HG03025 (cell line): Measurements from ENCODE around the gene TMEM204.

Source experiments
- ATAC-seq: cut with Tn5 transposase; IDR thresholded peaks from one replicate; pipeline ENCODE4 v1.9.1; 2021; ENCODE audit warnings: mild to moderate bottlenecking, moderate library complexity; ENCODE audit not compliant: unreplicated experiment, low FRiP score

Gene TMEM204

GRCh38 chr16:1518626-1519135 lies 14.8 kb upstream of the TMEM204 start:
- ATAC-seq = no peak

- no peak for ATAC-seq
Observed at GRCh38 chr16:1519831-1520230, 13.6 kb upstream of the TMEM204 start.

- no peak for ATAC-seq
Observed at GRCh38 chr16:1520461-1520860, 13.0 kb upstream of the TMEM204 start.

GRCh38 chr16:1523581-1524245 lies 9.8 kb upstream of the TMEM204 start:
- ATAC-seq = no peak

GRCh38 chr16:1524366-1524765 lies 9.1 kb upstream of the TMEM204 start:
- ATAC-seq = no peak

- ATAC-seq = no peak
Observed at GRCh38 chr16:1525871-1526607, 7.4 kb upstream of the TMEM204 start.

GRCh38 chr16:1526608-1527555 lies 6.6 kb upstream of the TMEM204 start:
- no peak for ATAC-seq

GRCh38 chr16:1527836-1528811 lies 5.3 kb upstream of the TMEM204 start:
- no peak for ATAC-seq

GRCh38 chr16:1528921-1529537 lies 4.4 kb upstream of the TMEM204 start:
- ATAC-seq = no peak

GRCh38 chr16:1530349-1530882 lies 3.0 kb upstream of the TMEM204 start:
- ATAC-seq = no peak

GRCh38 chr16:1530883-1531637 lies 2.4 kb upstream of the TMEM204 start:
- ATAC-seq = no peak

- no peak for ATAC-seq
Observed at GRCh38 chr16:1531638-1531910, 1.9 kb upstream of the TMEM204 start.

- no peak for ATAC-seq
Observed at GRCh38 chr16:1532081-1532760, 1.2 kb upstream of the TMEM204 start.

- no peak for ATAC-seq
Observed at GRCh38 chr16:1532771-1533170, 695 bp upstream of the TMEM204 start.

GRCh38 chr16:1534021-1535020 lies 855 bp downstream of the TMEM204 start:
- ATAC-seq = no peak

GRCh38 chr16:1535391-1536291 lies 2.2 kb downstream of the TMEM204 start:
- no peak for ATAC-seq
